WTC11 (cell line): Measurements from ENCODE around the gene RTEL1. TPM values are rescaled to one million over a fixed set of nuclear protein-coding genes. Genes with fewer than 3 reads are reported as not detected.

Source experiments
- ATAC-seq: fragments of 200-7000 bp; cut with Tn5 transposase; 2 replicates; pipeline ENCODE4 v1.10.0; 2021; ENCODE audit warnings: mild to moderate bottlenecking, moderate library complexity
- CTCF ChIA-PET: fragments of 300-600 bp; sonication (Branson Sonifier 250); formaldehyde crosslinking; loops from one replicate; lab custom pipeline; 2021; ENCODE audit warnings: antibody characterized with exemption; lab: Charles Lee
- POLR2A ChIA-PET: fragments of 350-600 bp; sonication (Branson Sonifier 250); formaldehyde crosslinking; loops from one replicate; lab custom pipeline; 2021; ENCODE audit warnings: antibody characterized with exemption; lab: Charles Lee
- DNase-seq: peaks from one replicate; pipeline ENCODE4 v3.0.0; 2021; ENCODE audit warnings: low spot score
- H3K27ac Mint-ChIP-seq: 2 replicates; pipeline ENCODE4 v1.8.0; 2021; ENCODE audit warnings: mixed read lengths
- H3K27me3 Mint-ChIP-seq: 2 replicates; pipeline ENCODE4 v1.8.0; 2021; ENCODE audit warnings: low read depth, mild to moderate bottlenecking, moderate library complexity, mixed read lengths
- H3K36me3 Mint-ChIP-seq: 2 replicates; pipeline ENCODE4 v1.8.0; 2021; ENCODE audit warnings: mixed read lengths
- H3K4me1 Mint-ChIP-seq: 2 replicates; pipeline ENCODE4 v1.8.0; 2022; ENCODE audit warnings: mixed read lengths
- H3K4me3 Mint-ChIP-seq: 2 replicates; pipeline ENCODE4 v1.8.0; 2021; ENCODE audit warnings: mild to moderate bottlenecking, moderate library complexity, mixed read lengths
- H3K9me3 Mint-ChIP-seq: 2 replicates; pipeline ENCODE4 v1.8.0; 2021; ENCODE audit warnings: mixed read lengths
- ETV6 ChIP-seq: sonication (generic); formaldehyde crosslinking; IDR thresholded peaks from 2 replicates; pipeline ENCODE4 v1.8.1; 2022; ENCODE audit warnings: mild to moderate bottlenecking, missing genetic modification reagents
- FOXP1 ChIP-seq: sonication (generic); formaldehyde crosslinking; IDR thresholded peaks from 2 replicates; pipeline ENCODE4 v1.8.0; 2022; ENCODE audit warnings: missing genetic modification reagents, mild to moderate bottlenecking, moderate library complexity, borderline replicate concordance
- JUN ChIP-seq: sonication (generic); formaldehyde crosslinking; IDR thresholded peaks from 2 replicates; pipeline ENCODE4 v1.8.0; 2023; ENCODE audit warnings: mild to moderate bottlenecking, missing genetic modification reagents
- KAT7 ChIP-seq: sonication (generic); formaldehyde crosslinking; IDR thresholded peaks from 2 replicates; pipeline ENCODE4 v1.8.1; 2023; ENCODE audit warnings: missing genetic modification reagents, mild to moderate bottlenecking, borderline replicate concordance
- MYBL2 ChIP-seq: sonication (generic); formaldehyde crosslinking; IDR thresholded peaks from 2 replicates; pipeline ENCODE4 v1.8.1; 2023; ENCODE audit warnings: mild to moderate bottlenecking, moderate library complexity, missing genetic modification reagents
- PRRX2 ChIP-seq: fragments of 250-450 bp; sonication (Bioruptor Pico); IDR thresholded peaks from 2 replicates; pipeline ENCODE4 v1.8.0; 2021; ENCODE audit warnings: mild to moderate bottlenecking
- ZBTB21 ChIP-seq: sonication (generic); formaldehyde crosslinking; IDR thresholded peaks from 2 replicates; pipeline ENCODE4 v1.8.1; 2023; ENCODE audit warnings: mild to moderate bottlenecking, missing genetic modification reagents, borderline replicate concordance
- ZNF121 ChIP-seq: sonication (generic); formaldehyde crosslinking; IDR thresholded peaks from 2 replicates; pipeline ENCODE4 v1.8.0; 2023; ENCODE audit warnings: missing genetic modification reagents
- ZNF219 ChIP-seq: sonication (generic); formaldehyde crosslinking; IDR thresholded peaks from 2 replicates; pipeline ENCODE4 v1.8.0; 2023; ENCODE audit warnings: missing genetic modification reagents, mild to moderate bottlenecking, borderline replicate concordance
- ZNF416 ChIP-seq: fragments of 250-450 bp; sonication (Bioruptor Pico); IDR thresholded peaks from 2 replicates; pipeline ENCODE4 v1.9.0; 2021; ENCODE audit warnings: mild to moderate bottlenecking, inconsistent platforms
- ZNF671 ChIP-seq: fragments of 250-450 bp; sonication (Bioruptor Pico); IDR thresholded peaks from 2 replicates; pipeline ENCODE4 v1.8.0; 2021; ENCODE audit warnings: mild to moderate bottlenecking
- total RNA-seq: library from RNA; stranded (reverse); gene quantifications from 3 replicates; pipeline ENCODE4 v1.2.3, GENCODE V29; 2021
- TF ChIP-seq, protein P1 (sequence below): fragments of 250-450 bp; sonication (Bioruptor Pico); IDR thresholded peaks from 2 replicates; pipeline ENCODE4 v1.9.0; 2021; ENCODE audit warnings: mild to moderate bottlenecking, borderline replicate concordance
- TF ChIP-seq, protein P2 (sequence below): fragments of 250-450 bp; sonication (Bioruptor Pico); IDR thresholded peaks from 2 replicates; pipeline ENCODE4 v1.9.0; 2021; ENCODE audit warnings: moderate library complexity, mild to moderate bottlenecking, inconsistent platforms, borderline replicate concordance
- TF ChIP-seq, protein P3 (sequence below): sonication (generic); formaldehyde crosslinking; IDR thresholded peaks from 2 replicates; pipeline ENCODE4 v1.8.0; 2022; ENCODE audit warnings: mild to moderate bottlenecking, missing genetic modification reagents
- TF ChIP-seq, protein P4 (sequence below): sonication (generic); formaldehyde crosslinking; IDR thresholded peaks from 2 replicates; pipeline ENCODE4 v1.8.1; 2023; ENCODE audit warnings: mild to moderate bottlenecking, missing genetic modification reagents, moderate library complexity
- TF ChIP-seq, protein P5 (sequence below): sonication (generic); formaldehyde crosslinking; IDR thresholded peaks from 2 replicates; pipeline ENCODE4 v1.8.1; 2022; ENCODE audit warnings: low read depth, missing genetic modification reagents, borderline replicate concordance
- TF ChIP-seq, protein P6 (sequence below): sonication (generic); formaldehyde crosslinking; IDR thresholded peaks from 2 replicates; pipeline ENCODE4 v1.8.1; 2022; ENCODE audit warnings: mild to moderate bottlenecking, moderate library complexity, missing genetic modification reagents
- TF ChIP-seq, protein P7 (sequence below): sonication (generic); formaldehyde crosslinking; IDR thresholded peaks from 2 replicates; pipeline ENCODE4 v1.8.0; 2022; ENCODE audit warnings: mild to moderate bottlenecking, missing genetic modification reagents
- TF ChIP-seq, protein P8 (sequence below): sonication (generic); formaldehyde crosslinking; IDR thresholded peaks from 2 replicates; pipeline ENCODE4 v1.8.0; 2022; ENCODE audit warnings: mild to moderate bottlenecking, missing genetic modification reagents
- TF ChIP-seq, protein P9 (sequence below): sonication (generic); formaldehyde crosslinking; IDR thresholded peaks from 2 replicates; pipeline ENCODE4 v1.8.1; 2022; ENCODE audit warnings: mild to moderate bottlenecking, missing genetic modification reagents, moderate library complexity, borderline replicate concordance

The RTEL1 gene
- total RNA-seq, 1 experiment from 2014 or later, result 44.9 TPM

DNA sequence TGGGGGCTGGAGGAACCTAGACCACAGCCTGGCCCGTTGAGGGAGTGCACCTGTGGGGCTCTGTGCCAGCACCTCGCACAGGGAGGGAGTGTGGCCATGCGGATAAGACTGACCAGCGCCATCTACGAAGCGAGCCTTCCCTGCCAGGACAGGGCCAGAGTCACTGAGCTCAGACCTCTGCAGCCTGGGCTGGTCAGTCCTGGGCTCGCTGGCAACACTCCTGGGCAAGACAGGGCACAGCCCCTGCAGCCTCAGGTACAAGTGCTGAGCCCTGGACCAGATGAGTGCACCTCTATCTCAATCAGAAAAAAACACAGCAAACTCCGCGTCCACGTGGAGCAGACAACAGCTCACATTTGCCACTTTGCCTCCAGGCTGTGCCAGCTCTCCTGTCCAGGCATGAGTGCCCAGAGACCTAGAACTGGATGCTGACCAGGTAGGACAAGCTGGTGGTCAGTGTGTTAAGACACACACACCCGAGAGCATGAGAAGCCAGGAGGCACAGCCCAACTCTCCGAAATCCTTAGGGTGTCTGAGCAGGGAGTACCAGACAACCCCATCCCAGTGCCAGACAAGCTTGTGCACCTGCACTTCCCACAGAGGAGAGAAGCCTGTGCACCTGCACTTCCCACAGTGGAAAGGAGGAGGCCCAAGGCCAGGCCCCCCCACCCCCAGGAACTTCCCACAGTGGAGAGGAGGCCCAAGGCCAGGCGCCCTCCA, 44.8 kb downstream of the RTEL1 start (continued):
- TF ChIP-seq, protein P1, sequence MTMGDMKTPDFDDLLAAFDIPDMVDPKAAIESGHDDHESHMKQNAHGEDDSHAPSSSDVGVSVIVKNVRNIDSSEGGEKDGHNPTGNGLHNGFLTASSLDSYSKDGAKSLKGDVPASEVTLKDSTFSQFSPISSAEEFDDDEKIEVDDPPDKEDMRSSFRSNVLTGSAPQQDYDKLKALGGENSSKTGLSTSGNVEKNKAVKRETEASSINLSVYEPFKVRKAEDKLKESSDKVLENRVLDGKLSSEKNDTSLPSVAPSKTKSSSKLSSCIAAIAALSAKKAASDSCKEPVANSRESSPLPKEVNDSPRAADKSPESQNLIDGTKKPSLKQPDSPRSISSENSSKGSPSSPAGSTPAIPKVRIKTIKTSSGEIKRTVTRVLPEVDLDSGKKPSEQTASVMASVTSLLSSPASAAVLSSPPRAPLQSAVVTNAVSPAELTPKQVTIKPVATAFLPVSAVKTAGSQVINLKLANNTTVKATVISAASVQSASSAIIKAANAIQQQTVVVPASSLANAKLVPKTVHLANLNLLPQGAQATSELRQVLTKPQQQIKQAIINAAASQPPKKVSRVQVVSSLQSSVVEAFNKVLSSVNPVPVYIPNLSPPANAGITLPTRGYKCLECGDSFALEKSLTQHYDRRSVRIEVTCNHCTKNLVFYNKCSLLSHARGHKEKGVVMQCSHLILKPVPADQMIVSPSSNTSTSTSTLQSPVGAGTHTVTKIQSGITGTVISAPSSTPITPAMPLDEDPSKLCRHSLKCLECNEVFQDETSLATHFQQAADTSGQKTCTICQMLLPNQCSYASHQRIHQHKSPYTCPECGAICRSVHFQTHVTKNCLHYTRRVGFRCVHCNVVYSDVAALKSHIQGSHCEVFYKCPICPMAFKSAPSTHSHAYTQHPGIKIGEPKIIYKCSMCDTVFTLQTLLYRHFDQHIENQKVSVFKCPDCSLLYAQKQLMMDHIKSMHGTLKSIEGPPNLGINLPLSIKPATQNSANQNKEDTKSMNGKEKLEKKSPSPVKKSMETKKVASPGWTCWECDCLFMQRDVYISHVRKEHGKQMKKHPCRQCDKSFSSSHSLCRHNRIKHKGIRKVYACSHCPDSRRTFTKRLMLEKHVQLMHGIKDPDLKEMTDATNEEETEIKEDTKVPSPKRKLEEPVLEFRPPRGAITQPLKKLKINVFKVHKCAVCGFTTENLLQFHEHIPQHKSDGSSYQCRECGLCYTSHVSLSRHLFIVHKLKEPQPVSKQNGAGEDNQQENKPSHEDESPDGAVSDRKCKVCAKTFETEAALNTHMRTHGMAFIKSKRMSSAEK (CRISPR knock-in tag), result no peak
- TF ChIP-seq ZNF121 (CRISPR knock-in tag), result no peak
- TF ChIP-seq FOXP1, result no peak
- TF ChIP-seq, protein P2, sequence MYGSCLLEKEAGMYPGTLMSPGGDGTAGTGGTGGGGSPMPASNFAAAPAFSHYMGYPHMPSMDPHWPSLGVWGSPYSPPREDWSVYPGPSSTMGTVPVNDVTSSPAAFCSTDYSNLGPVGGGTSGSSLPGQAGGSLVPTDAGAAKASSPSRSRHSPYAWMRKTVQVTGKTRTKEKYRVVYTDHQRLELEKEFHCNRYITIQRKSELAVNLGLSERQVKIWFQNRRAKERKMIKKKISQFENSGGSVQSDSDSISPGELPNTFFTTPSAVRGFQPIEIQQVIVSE (CRISPR knock-in tag), result no peak
- TF ChIP-seq, protein P3, sequence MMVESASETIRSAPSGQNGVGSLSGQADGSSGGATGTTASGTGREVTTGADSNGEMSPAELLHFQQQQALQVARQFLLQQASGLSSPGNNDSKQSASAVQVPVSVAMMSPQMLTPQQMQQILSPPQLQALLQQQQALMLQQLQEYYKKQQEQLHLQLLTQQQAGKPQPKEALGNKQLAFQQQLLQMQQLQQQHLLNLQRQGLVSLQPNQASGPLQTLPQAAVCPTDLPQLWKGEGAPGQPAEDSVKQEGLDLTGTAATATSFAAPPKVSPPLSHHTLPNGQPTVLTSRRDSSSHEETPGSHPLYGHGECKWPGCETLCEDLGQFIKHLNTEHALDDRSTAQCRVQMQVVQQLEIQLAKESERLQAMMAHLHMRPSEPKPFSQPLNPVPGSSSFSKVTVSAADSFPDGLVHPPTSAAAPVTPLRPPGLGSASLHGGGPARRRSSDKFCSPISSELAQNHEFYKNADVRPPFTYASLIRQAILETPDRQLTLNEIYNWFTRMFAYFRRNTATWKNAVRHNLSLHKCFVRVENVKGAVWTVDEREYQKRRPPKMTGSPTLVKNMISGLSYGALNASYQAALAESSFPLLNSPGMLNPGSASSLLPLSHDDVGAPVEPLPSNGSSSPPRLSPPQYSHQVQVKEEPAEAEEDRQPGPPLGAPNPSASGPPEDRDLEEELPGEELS (CRISPR knock-in tag), result no peak
- no peak for TF ChIP-seq ETV6
- TF ChIP-seq, protein P4, sequence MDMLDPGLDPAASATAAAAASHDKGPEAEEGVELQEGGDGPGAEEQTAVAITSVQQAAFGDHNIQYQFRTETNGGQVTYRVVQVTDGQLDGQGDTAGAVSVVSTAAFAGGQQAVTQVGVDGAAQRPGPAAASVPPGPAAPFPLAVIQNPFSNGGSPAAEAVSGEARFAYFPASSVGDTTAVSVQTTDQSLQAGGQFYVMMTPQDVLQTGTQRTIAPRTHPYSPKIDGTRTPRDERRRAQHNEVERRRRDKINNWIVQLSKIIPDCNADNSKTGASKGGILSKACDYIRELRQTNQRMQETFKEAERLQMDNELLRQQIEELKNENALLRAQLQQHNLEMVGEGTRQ (CRISPR knock-in tag), result no peak
- TF ChIP-seq, protein P5, sequence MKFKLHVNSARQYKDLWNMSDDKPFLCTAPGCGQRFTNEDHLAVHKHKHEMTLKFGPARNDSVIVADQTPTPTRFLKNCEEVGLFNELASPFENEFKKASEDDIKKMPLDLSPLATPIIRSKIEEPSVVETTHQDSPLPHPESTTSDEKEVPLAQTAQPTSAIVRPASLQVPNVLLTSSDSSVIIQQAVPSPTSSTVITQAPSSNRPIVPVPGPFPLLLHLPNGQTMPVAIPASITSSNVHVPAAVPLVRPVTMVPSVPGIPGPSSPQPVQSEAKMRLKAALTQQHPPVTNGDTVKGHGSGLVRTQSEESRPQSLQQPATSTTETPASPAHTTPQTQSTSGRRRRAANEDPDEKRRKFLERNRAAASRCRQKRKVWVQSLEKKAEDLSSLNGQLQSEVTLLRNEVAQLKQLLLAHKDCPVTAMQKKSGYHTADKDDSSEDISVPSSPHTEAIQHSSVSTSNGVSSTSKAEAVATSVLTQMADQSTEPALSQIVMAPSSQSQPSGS (CRISPR knock-in tag), result no peak
- TF ChIP-seq, protein P6, sequence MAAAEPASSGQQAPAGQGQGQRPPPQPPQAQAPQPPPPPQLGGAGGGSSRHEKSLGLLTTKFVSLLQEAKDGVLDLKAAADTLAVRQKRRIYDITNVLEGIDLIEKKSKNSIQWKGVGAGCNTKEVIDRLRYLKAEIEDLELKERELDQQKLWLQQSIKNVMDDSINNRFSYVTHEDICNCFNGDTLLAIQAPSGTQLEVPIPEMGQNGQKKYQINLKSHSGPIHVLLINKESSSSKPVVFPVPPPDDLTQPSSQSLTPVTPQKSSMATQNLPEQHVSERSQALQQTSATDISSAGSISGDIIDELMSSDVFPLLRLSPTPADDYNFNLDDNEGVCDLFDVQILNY, result no peak
- no peak for TF ChIP-seq JUN (CRISPR knock-in tag)
- TF ChIP-seq, protein P7, sequence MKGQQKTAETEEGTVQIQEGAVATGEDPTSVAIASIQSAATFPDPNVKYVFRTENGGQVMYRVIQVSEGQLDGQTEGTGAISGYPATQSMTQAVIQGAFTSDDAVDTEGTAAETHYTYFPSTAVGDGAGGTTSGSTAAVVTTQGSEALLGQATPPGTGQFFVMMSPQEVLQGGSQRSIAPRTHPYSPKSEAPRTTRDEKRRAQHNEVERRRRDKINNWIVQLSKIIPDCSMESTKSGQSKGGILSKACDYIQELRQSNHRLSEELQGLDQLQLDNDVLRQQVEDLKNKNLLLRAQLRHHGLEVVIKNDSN, result no peak
- no peak for TF ChIP-seq MYBL2 (CRISPR knock-in tag)
- TF ChIP-seq ZNF219 (CRISPR knock-in tag), result no peak

DNA sequence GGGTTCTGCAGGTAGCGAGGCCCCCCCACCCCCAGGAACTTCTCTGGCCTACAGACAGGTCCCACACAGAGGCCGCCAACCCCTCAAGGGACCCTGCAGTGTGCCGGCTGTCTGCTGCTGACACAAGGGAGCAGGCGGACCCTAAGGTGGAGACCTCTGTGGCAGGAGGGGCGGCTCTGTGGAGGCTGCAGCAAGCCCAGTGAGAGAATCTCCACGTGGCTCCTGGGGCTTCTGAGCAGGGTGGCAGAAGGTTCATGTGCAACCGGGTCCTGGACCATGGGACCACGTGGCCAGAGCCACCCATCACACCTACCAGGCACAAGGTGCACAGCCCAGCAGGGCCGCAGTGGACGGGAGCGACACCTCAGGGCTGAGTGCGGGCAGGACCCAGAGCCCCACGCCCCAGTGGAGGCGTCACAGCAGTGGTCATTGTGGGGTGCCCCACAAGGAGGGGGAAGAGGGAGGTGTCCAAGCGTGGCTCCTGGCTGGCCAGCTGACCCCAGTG, 45.4 kb downstream of the RTEL1 start:
- Mint-ChIP-seq H3K27me3 (no peaks in the 10 kb centered on the region), H3K36me3 (peaks cover 17% of the 10 kb centered on the region), H3K9me3 (no peaks in the 10 kb centered on the region), H3K4me3 (no peak overlapping the region), H3K4me1 (peaks cover 6% of the 10 kb centered on the region), H3K27ac (no peak overlapping the region)
- POLR2A ChIA-PET, result no interaction called here
- CTCF ChIA-PET, result interaction anchor here (1.4 to 2.0 kb wide), 2 partner anchors 35 to 72 kb away, joined by 3 to 5 read pairs; no protein-coding TSS in a partner anchor
- ATAC-seq (no peak), DNase-seq (no peak)
- TF ChIP-seq, protein P8, sequence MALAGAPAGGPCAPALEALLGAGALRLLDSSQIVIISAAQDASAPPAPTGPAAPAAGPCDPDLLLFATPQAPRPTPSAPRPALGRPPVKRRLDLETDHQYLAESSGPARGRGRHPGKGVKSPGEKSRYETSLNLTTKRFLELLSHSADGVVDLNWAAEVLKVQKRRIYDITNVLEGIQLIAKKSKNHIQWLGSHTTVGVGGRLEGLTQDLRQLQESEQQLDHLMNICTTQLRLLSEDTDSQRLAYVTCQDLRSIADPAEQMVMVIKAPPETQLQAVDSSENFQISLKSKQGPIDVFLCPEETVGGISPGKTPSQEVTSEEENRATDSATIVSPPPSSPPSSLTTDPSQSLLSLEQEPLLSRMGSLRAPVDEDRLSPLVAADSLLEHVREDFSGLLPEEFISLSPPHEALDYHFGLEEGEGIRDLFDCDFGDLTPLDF (CRISPR knock-in tag), result no peak
- TF ChIP-seq, protein P9, sequence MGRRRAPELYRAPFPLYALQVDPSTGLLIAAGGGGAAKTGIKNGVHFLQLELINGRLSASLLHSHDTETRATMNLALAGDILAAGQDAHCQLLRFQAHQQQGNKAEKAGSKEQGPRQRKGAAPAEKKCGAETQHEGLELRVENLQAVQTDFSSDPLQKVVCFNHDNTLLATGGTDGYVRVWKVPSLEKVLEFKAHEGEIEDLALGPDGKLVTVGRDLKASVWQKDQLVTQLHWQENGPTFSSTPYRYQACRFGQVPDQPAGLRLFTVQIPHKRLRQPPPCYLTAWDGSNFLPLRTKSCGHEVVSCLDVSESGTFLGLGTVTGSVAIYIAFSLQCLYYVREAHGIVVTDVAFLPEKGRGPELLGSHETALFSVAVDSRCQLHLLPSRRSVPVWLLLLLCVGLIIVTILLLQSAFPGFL (CRISPR knock-in tag), result no peak
- TF ChIP-seq ZBTB21 (CRISPR knock-in tag) (no peak), KAT7 (CRISPR knock-in tag) (no peak), FOXP1 (no peak), PRRX2 (CRISPR knock-in tag) (no peak), ZNF416 (no peak), ZNF671 (CRISPR knock-in tag) (no peak), ZNF219 (CRISPR knock-in tag) (no peak)
